HepG2 (cell line): ENCODE results near the gene DQX1. TPM values are rescaled to one million over a fixed set of nuclear protein-coding genes. Genes with fewer than 3 reads are reported as not detected.

Experiments used
- ATAC-seq: fragments of 200-7000 bp; cut with Tn5 transposase; 3 replicates; pipeline ENCODE4 v1.9.1; 2020; ENCODE audit warnings: mild to moderate bottlenecking, moderate library complexity
- BruUV-seq: library from RNA; stranded (reverse); fragments of 400-500 nt; replicated peaks from 2 replicates; lab custom pipeline; 2021; lab: Mats Ljungman, UMichigan
- CTCF ChIA-PET: fragments of 300-600 bp; formaldehyde crosslinking; extraction: SDS; loops from one replicate; lab custom pipeline; 2021; ENCODE audit warnings: low total read pairs, inconsistent platforms, low intra/inter-chr PET ratio; lab: Yijun Ruan, JAX
- POLR2A ChIA-PET: fragments of 350-600 bp; sonication (Branson Sonifier 250); formaldehyde crosslinking; loops from one replicate; lab custom pipeline; 2020; ENCODE audit warnings: antibody characterized with exemption, inconsistent platforms; lab: Yijun Ruan, JAX
- DNase-seq: peaks from one replicate; pipeline ENCODE4 v3.0.0-alpha.2; 2015; ENCODE audit warnings: low spot score
- FAIRE-seq: peaks from 3 replicates; lab custom pipeline; 2011; peaks lifted over from hg19 to GRCh38; lab: Jason Lieb, UNC
- H2AFZ ChIP-seq: one replicate; pipeline ENCODE4 v1.6.1; 2011; ENCODE audit warnings: low read length, inconsistent platforms
- H3K27ac ChIP-seq: fragments of 300-600 bp; 3 replicates; pipeline ENCODE4 v1.8.0; 2011; ENCODE audit warnings: mixed run types, mild to moderate bottlenecking, mixed read lengths, low read length, inconsistent platforms; ENCODE audit not compliant: insufficient read depth; ENCODE audit errors: extremely low read length
- H3K27me3 ChIP-seq, 2 experiments: fragments of 200-600 bp in 1 of 2; 2 replicates in 1 of 2; 3 replicates in 1 of 2; pipeline versions ENCODE4 v1.6.0 to v1.8.0; 2011; ENCODE audit warnings: low read length in 2 of 2, mild to moderate bottlenecking in 2 of 2, moderate library complexity in 2 of 2, inconsistent platforms in 1 of 2; ENCODE audit not compliant: insufficient read depth in 2 of 2, control insufficient read depth in 1 of 2
- H3K36me3 ChIP-seq, 2 experiments: fragments of 200-600 bp in 1 of 2; replicated peaks in 1 of 2; 2 replicates in 1 of 2; 3 replicates in 1 of 2; pipeline versions ENCODE4 v1.5.1 to v1.8.0; 2011; ENCODE audit warnings: low read length in 2 of 2, inconsistent platforms in 1 of 2; ENCODE audit not compliant: insufficient read depth in 2 of 2, control insufficient read depth in 1 of 2
- H3K4me1 ChIP-seq: 2 replicates; pipeline ENCODE4 v1.5.1; 2012; ENCODE audit warnings: low read length, inconsistent platforms; ENCODE audit not compliant: insufficient read depth
- H3K4me2 ChIP-seq: 2 replicates; pipeline ENCODE4 v1.6.0; 2011; ENCODE audit warnings: low read depth, low read length, inconsistent platforms
- H3K4me3 ChIP-seq, 3 experiments: fragments of 200-600 bp in 1 of 3; sonication (generic), shearing (Covaris generic) in 1 of 3; replicated peaks in 1 of 3; 2 replicates each; pipeline ENCODE4 v1.5.1; 2011 to 2016; ENCODE audit warnings: low read length in 3 of 3, inconsistent platforms in 2 of 3, low read depth in 2 of 3, mild to moderate bottlenecking in 2 of 3, control low read depth in 1 of 3, mixed read lengths in 1 of 3; ENCODE audit not compliant: insufficient read depth in 1 of 3
- H3K79me2 ChIP-seq: one replicate; pipeline ENCODE4 v1.6.1; 2011; ENCODE audit warnings: low read length, inconsistent platforms; ENCODE audit not compliant: insufficient read depth
- H3K9ac ChIP-seq: 2 replicates; pipeline ENCODE4 v1.6.0; 2011; ENCODE audit warnings: mild to moderate bottlenecking, low read depth, low read length, inconsistent platforms; ENCODE audit not compliant: insufficient read depth
- H3K9me3 ChIP-seq: 2 replicates; pipeline ENCODE4 v1.5.1; 2012; ENCODE audit warnings: mild to moderate bottlenecking, low read length
- H4K20me1 ChIP-seq: 2 replicates; pipeline ENCODE4 v1.6.0; 2011; ENCODE audit warnings: inconsistent platforms, mild to moderate bottlenecking, low read length, moderate library complexity; ENCODE audit not compliant: insufficient read depth
- ATF7-NPFF ChIP-seq: sonication (generic); formaldehyde crosslinking; IDR thresholded peaks from 2 replicates; pipeline ENCODE4 v1.8.1; 2023; ENCODE audit warnings: mild to moderate bottlenecking, low read depth, missing genetic modification reagents, moderate library complexity
- BHLHE40 ChIP-seq: IDR thresholded peaks from 2 replicates; pipeline ENCODE4 v1.6.1; 2011; ENCODE audit warnings: low read length, improper control_type of control experiment
- GFI1 ChIP-seq: sonication (generic); formaldehyde crosslinking; IDR thresholded peaks from 2 replicates; pipeline ENCODE4 v1.5.0; 2020; ENCODE audit warnings: missing genetic modification reagents, mild to moderate bottlenecking, borderline replicate concordance
- HNRNPH1 ChIP-seq: fragments of 200-400 bp; formaldehyde crosslinking; optimal IDR thresholded peaks from 2 replicates; pipeline ENCODE3; 2017; ENCODE audit warnings: mild to moderate bottlenecking, low read depth, low read length
- MAFK ChIP-seq, 2 experiments: IDR thresholded peaks in 1 of 2; conservative IDR thresholded peaks in 1 of 2; 2 replicates each; pipeline ENCODE4 v1.6.1; 2011; ENCODE audit warnings: improper control_type of control experiment in 2 of 2, low read length in 2 of 2
- MED8 ChIP-seq: sonication (generic); formaldehyde crosslinking; IDR thresholded peaks from 2 replicates; pipeline ENCODE4 v1.8.1; 2023; ENCODE audit warnings: mild to moderate bottlenecking, missing genetic modification reagents; ENCODE audit not compliant: insufficient replicate concordance
- NPAS2 ChIP-seq: sonication (generic); formaldehyde crosslinking; IDR thresholded peaks from 2 replicates; pipeline ENCODE4 v1.8.0; 2022; ENCODE audit warnings: mild to moderate bottlenecking, missing genetic modification reagents, borderline replicate concordance
- SKI ChIP-seq: fragments of 450-650 bp; IDR thresholded peaks from one replicate; pipeline ENCODE4 v1.6.1; 2018; ENCODE audit warnings: mild to moderate bottlenecking; ENCODE audit not compliant: partially characterized antibody
- SMAD3 ChIP-seq: sonication (generic); formaldehyde crosslinking; IDR thresholded peaks from 2 replicates; pipeline ENCODE4 v1.4.0; 2020; ENCODE audit warnings: missing genetic modification reagents
- SNAI1 ChIP-seq: sonication (generic); formaldehyde crosslinking; IDR thresholded peaks from 2 replicates; pipeline ENCODE4 v1.5.0; 2020; ENCODE audit warnings: mild to moderate bottlenecking, missing genetic modification reagents, borderline replicate concordance
- THYN1 ChIP-seq: sonication (generic); formaldehyde crosslinking; IDR thresholded peaks from 2 replicates; pipeline ENCODE4 v1.8.1; 2023; ENCODE audit warnings: low read depth, mild to moderate bottlenecking, moderate library complexity, missing genetic modification reagents, borderline replicate concordance
- ZNF180 ChIP-seq: sonication (generic); formaldehyde crosslinking; IDR thresholded peaks from 2 replicates; pipeline ENCODE4 v1.4.0; 2020; ENCODE audit warnings: low read depth, missing genetic modification reagents, borderline replicate concordance
- ZNF235 ChIP-seq: sonication (generic); formaldehyde crosslinking; IDR thresholded peaks from 2 replicates; pipeline ENCODE4 v1.8.1; 2023; ENCODE audit warnings: mild to moderate bottlenecking, missing genetic modification reagents, borderline replicate concordance
- ZNF3 ChIP-seq: IDR thresholded peaks from 2 replicates; pipeline ENCODE4 v1.7.0; 2017; ENCODE audit warnings: inconsistent platforms
- ZNF33A ChIP-seq: sonication (generic); formaldehyde crosslinking; IDR thresholded peaks from 2 replicates; pipeline ENCODE4 v1.5.1; 2020; ENCODE audit warnings: missing genetic modification reagents, mild to moderate bottlenecking, moderate library complexity, borderline replicate concordance
- ZNF367 ChIP-seq: sonication (generic); formaldehyde crosslinking; IDR thresholded peaks from 2 replicates; pipeline ENCODE4 v1.4.0; 2020; ENCODE audit warnings: missing genetic modification reagents, borderline replicate concordance
- ZNF557 ChIP-seq: sonication (generic); formaldehyde crosslinking; IDR thresholded peaks from 2 replicates; pipeline ENCODE4 v1.4.0; 2020; ENCODE audit warnings: missing genetic modification reagents
- ZNF562 ChIP-seq: sonication (generic); formaldehyde crosslinking; IDR thresholded peaks from 2 replicates; pipeline ENCODE4 v1.8.0; 2022; ENCODE audit warnings: missing genetic modification reagents, borderline replicate concordance
- ZNF589 ChIP-seq: sonication (generic); formaldehyde crosslinking; conservative IDR thresholded peaks from 2 replicates; pipeline ENCODE4 v1.8.0; 2022; ENCODE audit warnings: mild to moderate bottlenecking, moderate library complexity, missing genetic modification reagents
- ZNF879 ChIP-seq: sonication (generic); formaldehyde crosslinking; IDR thresholded peaks from 2 replicates; pipeline ENCODE4 v1.8.1; 2023; ENCODE audit warnings: missing genetic modification reagents
- WGBS: methylation state at CpG from one replicate; pipeline ENCODE4 v1.1.6; 2017; ENCODE audit warnings: low lambda C conversion rate; 5-methylcytosine and 5-hydroxymethylcytosine counted together
- in situ Hi-C: cut with HindIII; loops from 2 replicates; pipeline ENCODE4 v1.10.0; 2017; ENCODE audit warnings: low pct_unique_long_range_greater_than_20kb; ENCODE audit not compliant: extremely low pct_ligation_motif_present
- intact Hi-C: fragments of 100-400 bp; cut with micrococcal nuclease; formaldehyde crosslinking; loops from one replicate; pipeline ENCODE4 v1.10.0; 2022; ENCODE audit not compliant: unreplicated experiment
- polyA plus RNA-seq, 8 experiments: library from polyadenylated mRNA; depleted of rRNA in 3 of 8; stranded (reverse) in 7 of 8; unstranded in 1 of 8; fragments of >200 nt; fragmentation: Illumina TruSeq in 4 of 8; extraction: Trizol in 4 of 8; gene quantifications; 2 replicates each; pipeline versions ENCODE4 v1.2.1 to v1.2.3, GENCODE V29; 2011 to 2016; ENCODE audit warnings: low read depth in 4 of 8, missing spikeins in 1 of 8, mixed read lengths in 1 of 8; ENCODE audit not compliant: insufficient read depth in 1 of 8
- total RNA-seq, 5 experiments: library from RNA; depleted of rRNA; stranded (reverse); fragments of >200 nt; fragmentation: Illumina TruSeq; extraction: Trizol; gene quantifications; 2 replicates each; pipeline ENCODE4 v1.2.3, GENCODE V29; 2016; ENCODE audit warnings: low read depth in 1 of 5
- TF ChIP-seq, protein P1 (sequence below): IDR thresholded peaks from 2 replicates; pipeline ENCODE4 v1.6.1; 2016; ENCODE audit warnings: low read depth
- TF ChIP-seq, protein P2 (sequence below): IDR thresholded peaks from 2 replicates; pipeline ENCODE4 v1.6.1; 2016; ENCODE audit warnings: missing compliant biosample characterization, missing genetic modification reagents, borderline replicate concordance

DQX1 gene
- total and polyA plus RNA-seq, 2 of the 13 experiments (the other 11 are each of a cell fraction or from before 2014, with no cell fraction given), result 27.6 to 89.8 TPM

DNA sequence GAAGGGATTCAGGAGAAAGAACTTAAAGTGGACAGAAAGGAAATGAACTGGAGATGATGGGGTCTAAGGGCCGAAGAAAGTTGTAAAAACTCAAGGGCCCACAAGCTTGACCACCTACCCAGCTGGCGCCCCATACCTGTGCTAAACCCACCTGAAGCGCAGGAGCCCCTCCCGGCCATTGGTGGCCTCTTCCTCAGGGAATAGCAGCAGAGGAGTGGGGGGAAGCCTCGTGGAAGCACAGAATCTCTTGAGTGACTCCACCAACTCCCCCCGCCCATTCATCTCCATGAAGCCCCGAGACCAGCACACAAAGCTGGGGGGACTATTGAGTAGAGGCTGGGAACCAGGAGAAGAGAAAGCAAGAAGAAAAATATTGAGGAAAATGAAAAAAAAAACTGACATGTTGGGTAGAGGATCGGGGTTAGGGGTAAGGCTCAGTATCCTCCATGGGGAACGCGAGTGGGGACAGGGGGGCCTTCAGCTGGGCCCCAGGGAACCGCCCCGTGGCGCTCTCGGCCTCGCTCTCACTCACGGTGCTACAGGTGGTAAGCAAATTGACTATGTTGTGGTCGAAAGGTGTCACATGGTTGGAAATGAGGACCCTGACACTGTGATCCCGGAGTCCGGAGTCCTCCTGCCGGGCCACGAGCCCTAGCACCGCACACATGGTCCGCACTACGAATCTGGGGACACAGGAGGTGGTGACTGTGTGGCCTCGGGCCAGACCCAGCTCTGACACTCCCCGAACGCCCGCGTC, 2.7 kb upstream of the DQX1 start:
- H3K36me3 ChIP-seq, result peaks cover 19 to 33% of the 10 kb centered on the region in 2 experiments
- BruUV-seq, result no TSS peak
- ChIA-PET POLR2A (interaction anchor here (0.6 to 5.9 kb wide), 20 partner anchors 10 to 261 kb away, joined by 3 to 93 read pairs (median 8); partner anchors contain the start of genes CCDC142, INO80B, LBX2 and LOXL3), CTCF (interaction anchor here (1.5 to 1.9 kb wide), 2 partner anchors 22 to 46 kb away, joined by 3 to 5 read pairs; partner anchors contain the start of genes CCDC142, PCGF1 and TTC31)
- intact Hi-C loops, result loop anchor here (1.0 to 2.0 kb wide), 5 partner anchors 21 to 70 kb away; partner anchors contain the start of genes MRPL53, PCGF1, TTC31 and WBP1
- no peaks in the 10 kb centered on the region; a peak in 1 of 5 replicates for H3K27me3 ChIP-seq
- ATAC-seq, result peak; percentile 20
- peak overlapping the region; percentile 94 for H3K4me2 ChIP-seq
- no peak for FAIRE-seq
- H3K4me1 ChIP-seq, result peaks cover 63% of the 10 kb centered on the region
- 7% methylated on average over 25 of the region's 29 CpGs for WGBS
- in situ Hi-C loops, result no loop called here
- H3K4me3 ChIP-seq, result peak overlapping the region; percentile 84 to 100 (median 100)
- H3K9ac ChIP-seq, result peak overlapping the region; percentile 99
- H3K79me2 ChIP-seq, result peaks cover 50% of the 10 kb centered on the region
- DNase-seq, result peak; percentile 49
- H2AFZ ChIP-seq, result no peak overlapping the region
- H3K27ac ChIP-seq, result peak overlapping the region; percentile 95
- H4K20me1 ChIP-seq, result no peaks in the 10 kb centered on the region
- H3K9me3 ChIP-seq, result no peaks in the 10 kb centered on the region
- TF ChIP-seq GFI1, result no peak
- no peak for TF ChIP-seq ZNF562 (CRISPR knock-in tag)
- no peak for TF ChIP-seq ZNF33A (CRISPR knock-in tag)
- TF ChIP-seq SNAI1 (CRISPR knock-in tag), result 0 out of 2 replicates have a peak, but pooled peaks have one; percentile 84
- TF ChIP-seq MED8, result no peak
- TF ChIP-seq, protein P1, sequence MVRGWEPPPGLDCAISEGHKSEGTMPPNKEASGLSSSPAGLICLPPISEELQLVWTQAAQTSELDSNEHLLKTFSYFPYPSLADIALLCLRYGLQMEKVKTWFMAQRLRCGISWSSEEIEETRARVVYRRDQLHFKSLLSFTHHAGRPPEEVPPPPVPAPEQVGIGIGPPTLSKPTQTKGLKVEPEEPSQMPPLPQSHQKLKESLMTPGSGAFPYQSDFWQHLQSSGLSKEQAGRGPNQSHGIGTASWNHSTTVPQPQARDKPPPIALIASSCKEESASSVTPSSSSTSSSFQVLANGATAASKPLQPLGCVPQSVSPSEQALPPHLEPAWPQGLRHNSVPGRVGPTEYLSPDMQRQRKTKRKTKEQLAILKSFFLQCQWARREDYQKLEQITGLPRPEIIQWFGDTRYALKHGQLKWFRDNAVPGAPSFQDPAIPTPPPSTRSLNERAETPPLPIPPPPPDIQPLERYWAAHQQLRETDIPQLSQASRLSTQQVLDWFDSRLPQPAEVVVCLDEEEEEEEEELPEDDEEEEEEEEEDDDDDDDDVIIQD (CRISPR knock-in tag), result no peak
- no peak for TF ChIP-seq ZNF235 (CRISPR knock-in tag)
- TF ChIP-seq SMAD3 (CRISPR knock-in tag), result no peak
- TF ChIP-seq ZNF3, result no peak
- no peak for TF ChIP-seq ZNF180
- TF ChIP-seq HNRNPH1, result no peak
- no peak for TF ChIP-seq ZNF367 (CRISPR knock-in tag)
- peak; percentile 61; the same call in 1 of the 2 replicates for TF ChIP-seq ZNF879 (CRISPR knock-in tag)
- 0 out of 2 replicates have a peak, but pooled peaks have one; percentile 34 for TF ChIP-seq ATF7-NPFF (CRISPR knock-in tag)
- TF ChIP-seq BHLHE40, result no peak
- no peak for TF ChIP-seq ZNF557 (CRISPR knock-in tag)
- 0 out of 2 replicates have a peak, but pooled peaks have one; percentile 78 for TF ChIP-seq NPAS2 (CRISPR knock-in tag)
- no peak for TF ChIP-seq SKI
- no peak for TF ChIP-seq ZNF589 (CRISPR knock-in tag)
- TF ChIP-seq, protein P2, sequence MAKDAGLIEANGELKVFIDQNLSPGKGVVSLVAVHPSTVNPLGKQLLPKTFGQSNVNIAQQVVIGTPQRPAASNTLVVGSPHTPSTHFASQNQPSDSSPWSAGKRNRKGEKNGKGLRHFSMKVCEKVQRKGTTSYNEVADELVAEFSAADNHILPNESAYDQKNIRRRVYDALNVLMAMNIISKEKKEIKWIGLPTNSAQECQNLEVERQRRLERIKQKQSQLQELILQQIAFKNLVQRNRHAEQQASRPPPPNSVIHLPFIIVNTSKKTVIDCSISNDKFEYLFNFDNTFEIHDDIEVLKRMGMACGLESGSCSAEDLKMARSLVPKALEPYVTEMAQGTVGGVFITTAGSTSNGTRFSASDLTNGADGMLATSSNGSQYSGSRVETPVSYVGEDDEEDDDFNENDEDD (CRISPR knock-in tag), result 0 out of 2 replicates have a peak, but pooled peaks have one; percentile 17
- TF ChIP-seq THYN1 (CRISPR knock-in tag), result no peak
- no peak for TF ChIP-seq MAFK (conservative IDR thresholded peaks at IDR 0.05 in 1 of 2, IDR thresholded peaks at IDR 0.05 in 1 of 2; ENCODE audit: low read length in 2 of 2)
